Measurements from ENCODE around the gene BCL2L12.

The BCL2L12 gene

DNA sequence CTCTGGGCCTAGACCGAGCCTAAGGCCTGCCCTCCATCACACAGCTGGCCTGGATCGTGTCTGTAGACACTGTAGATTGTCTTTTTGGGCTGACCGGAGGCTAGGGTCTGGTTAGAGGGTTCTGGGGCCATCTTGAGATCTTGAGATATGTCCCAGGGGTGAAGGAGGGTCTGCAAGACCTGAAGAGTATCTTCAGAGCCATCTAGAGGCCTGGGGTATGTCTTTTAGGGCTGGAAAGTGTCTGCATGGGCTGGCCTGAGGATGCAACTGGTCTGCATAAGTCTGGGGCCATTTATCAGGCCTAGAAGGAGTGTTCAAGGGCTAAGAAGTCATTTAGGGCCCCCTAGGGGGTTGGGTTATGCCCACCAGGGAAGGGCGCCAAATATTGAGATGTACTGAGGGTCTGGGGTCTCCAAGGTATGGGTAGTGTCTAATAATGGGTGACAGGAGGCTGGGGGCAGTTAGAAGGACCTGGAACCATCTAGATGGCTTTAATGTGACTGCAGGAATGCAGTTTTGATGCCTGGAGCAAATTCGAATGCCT lies 23.2 kb upstream of the BCL2L12 start:
- no peak for DNase-seq (ENCODE audit: low read depth in 2 of 2)

- no peak for DNase-seq (ENCODE audit: low read depth in 2 of 2)
Observed at GRCh38 chr19:49643466-49643865, 22.3 kb upstream of the BCL2L12 start.

DNA sequence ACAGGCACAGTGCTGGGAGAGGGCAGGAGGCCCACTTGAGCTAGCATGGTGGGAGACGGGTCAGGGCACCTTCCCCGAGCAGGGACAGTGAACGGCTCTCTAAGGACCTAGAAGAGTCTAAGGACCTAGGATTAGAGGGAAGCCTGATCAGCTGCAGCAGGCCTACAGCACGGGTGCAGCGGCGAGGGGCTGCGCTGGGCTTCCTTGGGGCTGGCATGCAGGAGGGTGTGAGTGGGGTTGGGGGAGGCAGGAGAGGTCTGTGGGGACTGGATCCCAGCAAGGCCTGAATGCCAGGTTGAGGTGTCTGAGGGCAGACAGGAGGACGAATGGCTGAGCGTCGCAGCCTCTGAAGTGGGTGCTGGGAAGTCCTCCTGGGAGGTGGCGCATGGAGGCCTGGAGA lies 20.1 kb upstream of the BCL2L12 start:
- no peak for DNase-seq (ENCODE audit: low read depth in 2 of 2)

DNA sequence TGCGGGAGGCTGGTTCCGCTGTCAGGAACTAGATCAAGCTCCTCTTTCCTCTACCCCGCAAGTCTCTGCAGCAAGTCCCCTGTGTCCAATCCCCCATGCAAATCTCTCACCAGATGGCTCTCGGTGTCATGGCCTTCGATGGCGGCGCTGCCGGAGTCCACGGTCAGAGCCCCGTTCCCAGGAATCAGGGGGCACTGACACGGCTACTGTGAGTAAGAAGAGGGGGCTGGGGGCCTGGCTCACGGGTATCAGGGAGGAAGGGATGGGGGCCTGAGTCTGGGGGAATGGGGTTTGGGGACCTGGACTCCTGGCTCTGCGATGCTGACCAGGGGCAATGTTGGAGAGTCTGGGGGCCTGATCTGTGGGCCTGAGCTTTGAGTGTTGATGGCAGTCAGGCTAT lies 19.7 kb upstream of the BCL2L12 start:
- DNase-seq (ENCODE audit: low read depth in 2 of 2), result no peak

GRCh38 chr19:49646586-49646985 lies 19.1 kb upstream of the BCL2L12 start:
- no peak for DNase-seq (ENCODE audit: low read depth in 2 of 2)

GRCh38 chr19:49651029-49651819 lies 14.5 kb upstream of the BCL2L12 start:
- no peak for DNase-seq (ENCODE audit: low read depth in 2 of 2)

DNA sequence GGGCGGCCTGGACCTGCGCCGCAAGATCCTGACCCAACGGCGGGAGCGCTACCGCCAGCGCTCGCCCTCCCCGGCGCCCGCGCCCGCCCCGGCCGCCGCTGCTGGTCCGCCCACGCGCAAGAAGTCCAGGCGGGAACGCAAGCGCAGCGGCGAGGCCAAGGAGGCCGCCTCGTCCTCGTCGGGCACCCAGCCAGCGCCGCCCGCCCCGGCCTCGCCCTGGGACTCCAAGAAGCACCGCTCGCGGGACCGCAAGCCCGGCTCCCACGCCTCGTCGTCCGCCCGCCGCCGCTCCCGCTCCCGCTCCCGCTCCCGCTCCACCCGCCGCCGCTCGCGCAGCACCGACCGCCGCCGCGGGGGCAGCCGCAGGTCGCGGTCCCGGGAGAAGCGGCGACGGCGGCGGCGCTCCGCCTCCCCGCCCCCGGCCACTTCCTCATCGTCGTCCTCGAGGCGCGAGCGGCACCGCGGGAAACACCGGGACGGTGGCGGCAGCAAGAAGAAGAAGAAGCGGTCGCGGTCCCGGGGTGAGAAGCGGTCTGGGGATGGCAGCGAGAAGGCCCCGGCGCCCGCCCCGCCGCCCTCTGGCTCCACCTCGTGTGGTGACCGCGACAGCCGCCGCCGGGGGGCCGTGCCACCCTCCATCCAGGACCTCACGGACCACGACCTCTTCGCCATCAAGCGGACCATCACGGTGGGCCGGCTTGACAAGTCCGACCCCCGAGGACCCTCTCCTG lies 13.7 kb upstream of the BCL2L12 start:
- DNase-seq (ENCODE audit: low read depth in 2 of 2), result no peak

- DNase-seq (ENCODE audit: low read depth in 2 of 2), result no peak
Observed at GRCh38 chr19:49652551-49653465, 12.9 kb upstream of the BCL2L12 start.

DNA sequence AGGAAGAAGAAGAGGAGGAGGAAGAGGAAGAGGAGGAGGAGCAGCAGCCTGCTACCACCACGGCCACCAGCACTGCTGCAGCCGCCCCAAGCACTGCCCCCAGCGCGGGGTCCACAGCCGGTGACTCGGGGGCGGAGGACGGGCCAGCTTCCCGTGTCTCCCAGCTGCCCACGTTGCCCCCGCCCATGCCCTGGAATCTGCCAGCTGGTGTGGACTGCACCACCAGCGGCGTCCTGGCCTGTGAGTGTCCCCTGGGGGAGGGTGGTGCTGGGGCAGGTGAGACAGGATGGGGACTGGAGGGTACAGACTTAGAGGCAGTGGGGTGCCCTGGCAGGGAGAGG lies 12.3 kb upstream of the BCL2L12 start:
- DNase-seq (ENCODE audit: low read depth in 2 of 2), result no peak

GRCh38 chr19:49654581-49654980 lies 11.2 kb upstream of the BCL2L12 start:
- no peak for DNase-seq (ENCODE audit: low read depth in 2 of 2)

DNA sequence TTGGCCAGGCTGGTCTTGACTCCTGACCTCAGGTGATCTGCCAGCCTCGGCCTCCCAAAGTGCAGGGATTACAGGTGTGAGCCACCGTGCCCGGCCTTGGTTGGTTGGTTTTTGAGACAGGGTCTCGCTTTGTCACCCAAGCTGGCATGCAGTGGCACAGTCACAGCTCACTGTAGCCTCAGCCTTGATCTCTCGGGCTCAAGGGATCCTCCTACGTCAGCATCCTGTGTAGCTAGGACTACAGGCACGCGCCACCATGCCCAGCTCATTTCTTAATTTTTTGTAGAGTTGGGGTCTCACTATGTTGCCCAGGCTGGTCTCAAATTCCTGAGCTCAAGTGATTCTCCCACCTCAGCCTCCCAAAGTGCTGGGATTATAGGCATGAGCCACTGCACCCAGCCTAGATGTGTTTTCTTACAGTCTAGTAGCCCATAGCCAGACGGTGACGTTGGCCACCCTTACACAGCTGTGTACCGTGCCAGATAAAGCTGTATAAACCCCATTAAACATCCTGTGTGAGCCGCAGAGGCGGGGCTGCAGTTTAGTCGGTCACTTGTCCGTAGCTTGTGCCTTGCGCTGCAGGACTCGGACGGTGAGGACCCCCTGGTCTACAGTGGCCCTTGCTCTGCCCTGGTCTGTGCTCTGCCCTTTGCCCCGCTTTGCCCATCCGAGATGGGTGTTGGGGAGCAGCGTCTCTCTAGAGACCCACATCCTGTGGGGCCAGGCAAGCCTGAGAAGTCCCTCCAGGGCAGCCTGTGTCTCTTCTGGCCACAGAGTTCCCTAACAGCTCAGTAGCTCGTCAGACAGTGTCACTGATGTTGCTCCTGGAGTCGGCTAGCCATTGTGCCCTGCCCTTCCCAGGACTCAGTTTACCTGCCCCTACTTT lies 9.9 kb upstream of the BCL2L12 start:
- DNase-seq (ENCODE audit: low read depth in 2 of 2), result no peak

GRCh38 chr19:49656456-49657109 lies 9.2 kb upstream of the BCL2L12 start:
- DNase-seq (ENCODE audit: low read depth in 2 of 2), result no peak

GRCh38 chr19:49657493-49658138 lies 8.1 kb upstream of the BCL2L12 start:
- DNase-seq (ENCODE audit: low read depth in 2 of 2), result no peak

- no peak for DNase-seq (ENCODE audit: low read depth in 2 of 2)
Observed at GRCh38 chr19:49658139-49658517, 7.6 kb upstream of the BCL2L12 start.

- no peak for DNase-seq (ENCODE audit: low read depth in 2 of 2)
Observed at GRCh38 chr19:49658566-49659442, 6.9 kb upstream of the BCL2L12 start.

DNA sequence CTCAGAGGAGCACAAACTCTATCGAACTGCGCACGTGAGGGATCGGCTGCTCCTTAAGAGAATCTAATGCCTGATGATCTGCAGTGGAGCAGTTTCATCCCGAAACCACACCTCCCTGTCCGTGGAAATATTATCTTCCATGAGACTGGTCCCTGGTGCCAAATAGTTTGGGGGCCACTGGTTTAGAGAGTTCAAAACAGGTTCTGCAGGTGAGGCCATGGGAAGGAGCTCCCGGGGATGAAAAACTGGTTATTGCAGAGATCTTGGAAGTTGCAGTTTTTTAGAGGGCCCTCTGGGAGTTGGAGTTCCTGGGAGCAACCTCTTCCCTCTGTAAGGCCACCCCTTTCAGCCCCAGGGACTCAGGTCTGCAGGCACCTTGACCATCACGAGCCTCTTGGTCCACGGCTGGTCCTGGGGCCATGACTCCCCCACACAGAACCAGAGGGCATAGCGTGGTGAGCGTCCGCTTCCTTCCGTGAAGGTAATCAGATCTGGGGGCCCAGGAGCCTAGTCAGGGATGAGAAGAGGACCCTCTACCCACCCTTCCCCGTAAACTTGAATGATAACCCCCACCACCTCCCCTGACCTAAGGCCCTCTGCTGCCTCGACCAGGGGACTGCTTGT lies 5.3 kb upstream of the BCL2L12 start:
- no peak for DNase-seq (ENCODE audit: low read depth in 2 of 2)

DNA sequence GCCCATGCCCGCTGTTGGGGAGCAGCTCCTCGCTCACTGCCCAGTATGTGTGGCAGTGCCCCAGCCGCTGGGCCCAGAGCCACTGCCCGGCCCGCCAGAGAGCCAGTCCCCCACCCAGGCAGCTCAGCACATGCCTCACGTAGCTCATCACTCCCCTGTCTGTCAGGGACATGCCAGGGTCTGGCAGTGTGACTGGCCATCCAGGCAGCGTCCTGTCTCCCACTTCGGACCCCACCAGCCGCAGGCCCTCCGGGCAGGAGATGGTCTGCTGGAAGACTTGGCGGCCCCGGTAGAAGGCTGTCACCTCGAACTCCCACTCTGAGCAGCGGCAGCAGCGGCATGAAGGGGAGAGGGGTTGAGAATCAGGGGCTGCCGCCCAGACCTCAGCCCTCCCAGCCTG lies 3.7 kb upstream of the BCL2L12 start:
- no peak for DNase-seq (ENCODE audit: low read depth in 2 of 2)

DNA sequence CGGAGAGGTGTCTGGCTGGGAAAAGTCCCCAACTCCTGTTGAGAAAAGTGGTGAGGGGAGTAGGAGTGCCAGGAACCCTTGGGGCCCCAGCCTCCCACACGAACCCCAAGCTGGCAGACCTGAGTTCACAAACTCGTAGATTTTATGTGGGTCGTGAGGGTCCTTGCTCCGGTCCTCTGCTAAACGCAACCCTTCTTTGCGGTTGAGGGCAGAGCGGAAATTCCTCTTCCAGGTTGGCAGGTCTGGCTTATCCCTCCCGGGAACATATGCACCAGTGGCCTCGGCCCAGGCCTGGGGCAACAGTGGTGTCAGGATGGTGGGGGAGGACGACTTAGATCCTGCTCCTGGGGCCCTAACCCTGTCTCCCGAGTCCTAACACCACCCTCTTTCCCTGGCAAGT lies 2.5 kb upstream of the BCL2L12 start:
- no peak for DNase-seq (ENCODE audit: low read depth in 2 of 2)
